PC-3 (cell line): ENCODE results near the gene FSTL4.

Source experiments
- CTCF ChIP-seq: fragments of 300-600 bp; sonication (generic); conservative IDR thresholded peaks from 2 replicates; pipeline ENCODE4 v1.5.1; 2017; ENCODE audit warnings: antibody characterized with exemption, low read depth, mild to moderate bottlenecking, low read length
- EZH2 ChIP-seq: fragments of 300-600 bp; sonication (generic); IDR thresholded peaks from one replicate; pipeline ENCODE4 v1.6.1; 2017; ENCODE audit warnings: antibody characterized with exemption, mild to moderate bottlenecking, low read length; ENCODE audit not compliant: unreplicated experiment

GRCh38 chr5:133267601-133268000 is 344.7 kb downstream of the FSTL4 start:
- no peak for TF ChIP-seq CTCF
- no peak for TF ChIP-seq EZH2
